Measurements from ENCODE around the gene PRR14. TPM values are rescaled to one million over a fixed set of nuclear protein-coding genes. Genes with fewer than 3 reads are reported as not detected.

The PRR14 gene
- total RNA-seq, 1 experiment from 2014 or later = 5.4 TPM

GRCh38 chr16:30703971-30704370 lies 53.2 kb downstream of the PRR14 start:
- DNase-seq (ENCODE audit: low spot score) = no peak
- in situ Hi-C loops (cut with HindIII; ENCODE audit: low sequenced_read_pairs) = no loop called here

Other genes with a start within 250 kb of the PRR14 start
- 31.6 and 41.2 TPM in 2 replicates for gene ZNF771, start 243.4 kb upstream of the PRR14 start, total RNA-seq (2014; rRNA removed; shearing (Covaris generic))
- gene DCTPP1, start 220.9 kb upstream of the PRR14 start, total RNA-seq (2014; rRNA removed; shearing (Covaris generic)) = 92.0 and 127 TPM in 2 replicates
- 64.0 and 83.6 TPM in 2 replicates for gene SEPHS2, start 205.1 kb upstream of the PRR14 start, total RNA-seq (2014; rRNA removed; shearing (Covaris generic))
- gene ITGAL, start 178.2 kb upstream of the PRR14 start, total RNA-seq (2014; rRNA removed; shearing (Covaris generic)) = not detected in 2 replicates
- gene ZNF768, start 124.4 kb upstream of the PRR14 start, total RNA-seq (2014; rRNA removed; shearing (Covaris generic)) = 96.8 and 108 TPM in 2 replicates
- gene ZNF747, start 116.1 kb upstream of the PRR14 start, total RNA-seq (2014; rRNA removed; shearing (Covaris generic)) = 0.12 TPM in 1 of 2 replicates, not detected in the other
- 5.3 and 9.5 TPM in 2 replicates for gene ZNF764, start 92.6 kb upstream of the PRR14 start, total RNA-seq (2014; rRNA removed; shearing (Covaris generic))
- gene ZNF688, start 79.2 kb upstream of the PRR14 start, total RNA-seq (2014; rRNA removed; shearing (Covaris generic)) = 6.9 and 10.2 TPM in 2 replicates
- gene ZNF785, start 65.3 kb upstream of the PRR14 start, total RNA-seq (2014; rRNA removed; shearing (Covaris generic)) = not detected in 2 replicates
- 10.8 and 10.9 TPM in 2 replicates for gene ZNF689, start 40.6 kb upstream of the PRR14 start, total RNA-seq (2014; rRNA removed; shearing (Covaris generic))
- gene FBRS, start 7.5 kb downstream of the PRR14 start, total RNA-seq (2014; rRNA removed; shearing (Covaris generic)) = 20.3 and 24.1 TPM in 2 replicates
- 3.6 and 4.1 TPM in 2 replicates for gene SRCAP, start 48.2 kb downstream of the PRR14 start, total RNA-seq (2014; rRNA removed; shearing (Covaris generic))
- gene PHKG2, start 97.5 kb downstream of the PRR14 start, total RNA-seq (2014; rRNA removed; shearing (Covaris generic)) = 35.9 TPM in 2 replicates
- gene CFAP119, start 111.1 kb downstream of the PRR14 start, total RNA-seq (2014; rRNA removed; shearing (Covaris generic)) = 2.4 and 6.5 TPM in 2 replicates
- gene RNF40, start 111.4 kb downstream of the PRR14 start, total RNA-seq (2014; rRNA removed; shearing (Covaris generic)) = 136 and 189 TPM in 2 replicates
- gene ZNF629, start 136.2 kb downstream of the PRR14 start, total RNA-seq (2014; rRNA removed; shearing (Covaris generic)) = 18.4 and 27.6 TPM in 2 replicates
- gene BCL7C, start 243.1 kb downstream of the PRR14 start, total RNA-seq (2014; rRNA removed; shearing (Covaris generic)) = 58.1 and 89.3 TPM in 2 replicates
- gene CTF1, start 245.7 kb downstream of the PRR14 start, total RNA-seq (2014; rRNA removed; shearing (Covaris generic)) = 2.1 and 2.4 TPM in 2 replicates